ENCODE data around the gene SLC44A3. TPM values are rescaled to one million over a fixed set of nuclear protein-coding genes. Genes with fewer than 3 reads are reported as not detected.

Gene SLC44A3
- total and polyA plus RNA-seq, 2 of the 13 experiments (the other 11 are each of a cell fraction or from before 2014, with no cell fraction given): 6.8 to 14.1 TPM

DNA sequence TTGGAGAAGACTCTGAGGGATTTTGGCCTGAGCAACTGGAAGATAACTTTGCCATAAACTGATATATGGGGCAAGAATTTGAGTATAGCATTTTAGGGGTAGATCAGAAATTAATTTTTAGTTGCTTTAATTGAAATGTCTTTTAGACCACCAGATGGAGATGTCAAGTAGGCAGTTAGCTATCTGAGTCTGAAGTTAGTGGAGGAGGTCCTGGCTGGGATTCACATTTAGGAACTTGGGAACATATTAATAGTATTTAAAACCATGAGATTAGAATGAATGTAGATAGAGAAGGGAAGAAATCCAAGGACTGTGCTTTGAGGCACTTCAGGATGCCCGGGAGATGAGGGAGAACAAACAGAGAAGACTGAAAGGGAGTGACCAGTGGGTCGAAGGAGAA, 32.6 kb downstream of the SLC44A3 start (continued):
- TF ChIP-seq ZNF629 (CRISPR knock-in tag; conservative IDR thresholded peaks at IDR 0.05): no peak
- no peak for TF ChIP-seq ZNF44 (CRISPR knock-in tag; IDR thresholded peaks at IDR 0.05)
- TF ChIP-seq RCOR2 (CRISPR knock-in tag; IDR thresholded peaks at IDR 0.05): no peak

DNA sequence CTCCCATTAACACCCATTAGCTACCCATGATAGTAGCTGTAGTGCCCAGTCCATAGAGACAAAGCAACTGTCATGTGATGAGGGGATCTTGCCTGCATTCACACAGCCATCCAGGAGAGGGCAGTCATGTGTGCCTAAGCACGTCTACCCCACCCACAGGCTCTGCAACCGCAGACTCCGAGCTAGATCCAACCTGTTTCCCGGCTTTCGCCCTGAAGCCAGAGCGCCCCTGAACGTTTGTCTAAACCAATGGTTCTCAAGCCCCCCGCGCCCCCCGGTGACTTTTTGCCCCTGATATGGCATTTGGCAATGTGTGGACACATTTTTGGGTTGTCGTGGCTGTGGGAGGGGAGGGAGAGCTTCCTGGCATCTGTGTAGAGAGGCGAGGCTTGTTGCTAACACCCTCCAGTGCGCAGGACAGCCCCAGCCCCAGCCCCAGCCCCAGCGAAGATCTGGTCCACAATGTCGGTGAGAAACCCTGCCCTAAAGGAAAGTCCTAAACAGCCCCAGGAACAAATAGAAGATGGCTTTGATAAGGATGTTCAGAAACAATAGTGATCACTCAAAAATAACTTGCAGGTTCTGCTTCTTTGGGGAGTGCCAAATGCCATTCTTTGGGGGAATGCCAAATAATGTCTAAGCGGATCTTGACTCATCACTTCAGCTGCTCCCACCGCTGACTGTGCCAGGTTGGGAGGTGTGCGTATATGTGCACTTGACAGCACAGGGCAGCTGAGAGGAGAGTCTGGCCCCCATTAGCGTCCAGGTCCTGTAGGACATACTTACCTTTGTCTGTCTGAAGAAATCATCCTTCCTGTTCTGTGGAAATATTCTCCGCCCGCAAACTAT, 34.5 kb downstream of the SLC44A3 start:
- Histone ChIP-seq H3K4me1 (ENCODE audit: insufficient read depth, low read length) (peaks cover 15% of the 10 kb centered on the region), H3K27ac (ENCODE audit: extremely low read length, insufficient read depth, low read length) (no peak overlapping the region), H3K4me2 (ENCODE audit: low read depth, low read length) (peak overlapping the region; percentile 82), H3K4me3 (replicated peaks in 1 of 3; ENCODE audit: insufficient read depth in 1 of 3, low read depth in 2 of 3, low read length in 3 of 3) (peak overlapping the region in 1 of 3 experiments; percentile 60; a peak in 1 of 6 replicates), H3K36me3 (replicated peaks in 1 of 2; ENCODE audit: control insufficient read depth in 1 of 2, insufficient read depth in 2 of 2, low read length in 2 of 2) (0 out of 5 replicates have a peak, but pooled peaks cover 0 to 3% of the 10 kb centered on the region in 2 experiments), H3K9me3 (ENCODE audit: low read length) (no peaks in the 10 kb centered on the region), H2AFZ (ENCODE audit: low read length) (no peak overlapping the region), H3K27me3 (ENCODE audit: control insufficient read depth in 1 of 2, insufficient read depth in 2 of 2, low read length in 2 of 2) (no peaks in the 10 kb centered on the region), H4K20me1 (ENCODE audit: insufficient read depth, low read length) (no peaks in the 10 kb centered on the region), H3K9ac (ENCODE audit: insufficient read depth, low read depth, low read length) (no peak overlapping the region), H3K79me2 (ENCODE audit: insufficient read depth, low read length) (no peaks in the 10 kb centered on the region)
- intact Hi-C loops (cut with micrococcal nuclease; ENCODE audit: unreplicated experiment): loop anchor here (1.0 to 2.0 kb wide), 3 partner anchors 73 to 380 kb away; partner anchors contain the start of genes CNN3 and RWDD3
- peak; percentile 74 for DNase-seq (ENCODE audit: low spot score)
- in situ Hi-C loops (cut with HindIII; ENCODE audit: extremely low pct_ligation_motif_present, low pct_unique_long_range_greater_than_20kb): loop anchor here (5.0 to 25.0 kb wide), 2 partner anchors 188 to 383 kb away; partner anchors contain the start of gene RWDD3
- POLR2A ChIA-PET: interaction anchor here (0.7 to 2.0 kb wide), 9 partner anchors 8 to 379 kb away, joined by 3 to 8 read pairs (median 4); partner anchors contain the start of genes CNN3 and RWDD3
- FAIRE-seq: peak; percentile 96
- WGBS (ENCODE audit: low lambda C conversion rate): 47% methylated on average over 21 of the region's 21 CpGs
- BruUV-seq (replicated peaks): no TSS peak
- CTCF ChIA-PET (ENCODE audit: low intra/inter-chr PET ratio, low total read pairs): interaction anchor here (0.6 to 4.9 kb wide), 4 partner anchors 73 to 192 kb away, joined by 3 to 120 read pairs (median 4); no protein-coding TSS in a partner anchor
- ATAC-seq: peak; percentile 99
- no peak for TF ChIP-seq NONO (IDR thresholded peaks at IDR 0.05)
- 0 out of 2 replicates have a peak, but pooled peaks have one; percentile 12 for TF ChIP-seq NONO (CRISPR knock-in tag; conservative IDR thresholded peaks at IDR 0.05)
- TF ChIP-seq, protein P1, sequence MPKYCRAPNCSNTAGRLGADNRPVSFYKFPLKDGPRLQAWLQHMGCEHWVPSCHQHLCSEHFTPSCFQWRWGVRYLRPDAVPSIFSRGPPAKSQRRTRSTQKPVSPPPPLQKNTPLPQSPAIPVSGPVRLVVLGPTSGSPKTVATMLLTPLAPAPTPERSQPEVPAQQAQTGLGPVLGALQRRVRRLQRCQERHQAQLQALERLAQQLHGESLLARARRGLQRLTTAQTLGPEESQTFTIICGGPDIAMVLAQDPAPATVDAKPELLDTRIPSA (CRISPR knock-in tag; IDR thresholded peaks at IDR 0.05; ENCODE audit: borderline replicate concordance): no peak
- TF ChIP-seq, protein P2, sequence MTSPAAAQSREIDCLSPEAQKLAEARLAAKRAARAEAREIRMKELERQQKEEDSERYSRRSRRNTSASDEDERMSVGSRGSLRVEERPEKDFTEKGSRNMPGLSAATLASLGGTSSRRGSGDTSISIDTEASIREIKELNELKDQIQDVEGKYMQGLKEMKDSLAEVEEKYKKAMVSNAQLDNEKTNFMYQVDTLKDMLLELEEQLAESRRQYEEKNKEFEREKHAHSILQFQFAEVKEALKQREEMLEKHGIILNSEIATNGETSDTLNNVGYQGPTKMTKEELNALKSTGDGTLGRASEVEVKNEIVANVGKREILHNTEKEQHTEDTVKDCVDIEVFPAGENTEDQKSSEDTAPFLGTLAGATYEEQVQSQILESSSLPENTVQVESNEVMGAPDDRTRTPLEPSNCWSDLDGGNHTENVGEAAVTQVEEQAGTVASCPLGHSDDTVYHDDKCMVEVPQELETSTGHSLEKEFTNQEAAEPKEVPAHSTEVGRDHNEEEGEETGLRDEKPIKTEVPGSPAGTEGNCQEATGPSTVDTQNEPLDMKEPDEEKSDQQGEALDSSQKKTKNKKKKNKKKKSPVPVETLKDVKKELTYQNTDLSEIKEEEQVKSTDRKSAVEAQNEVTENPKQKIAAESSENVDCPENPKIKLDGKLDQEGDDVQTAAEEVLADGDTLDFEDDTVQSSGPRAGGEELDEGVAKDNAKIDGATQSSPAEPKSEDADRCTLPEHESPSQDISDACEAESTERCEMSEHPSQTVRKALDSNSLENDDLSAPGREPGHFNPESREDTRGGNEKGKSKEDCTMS (CRISPR knock-in tag; conservative IDR thresholded peaks at IDR 0.05): no peak
- TF ChIP-seq, protein P3, sequence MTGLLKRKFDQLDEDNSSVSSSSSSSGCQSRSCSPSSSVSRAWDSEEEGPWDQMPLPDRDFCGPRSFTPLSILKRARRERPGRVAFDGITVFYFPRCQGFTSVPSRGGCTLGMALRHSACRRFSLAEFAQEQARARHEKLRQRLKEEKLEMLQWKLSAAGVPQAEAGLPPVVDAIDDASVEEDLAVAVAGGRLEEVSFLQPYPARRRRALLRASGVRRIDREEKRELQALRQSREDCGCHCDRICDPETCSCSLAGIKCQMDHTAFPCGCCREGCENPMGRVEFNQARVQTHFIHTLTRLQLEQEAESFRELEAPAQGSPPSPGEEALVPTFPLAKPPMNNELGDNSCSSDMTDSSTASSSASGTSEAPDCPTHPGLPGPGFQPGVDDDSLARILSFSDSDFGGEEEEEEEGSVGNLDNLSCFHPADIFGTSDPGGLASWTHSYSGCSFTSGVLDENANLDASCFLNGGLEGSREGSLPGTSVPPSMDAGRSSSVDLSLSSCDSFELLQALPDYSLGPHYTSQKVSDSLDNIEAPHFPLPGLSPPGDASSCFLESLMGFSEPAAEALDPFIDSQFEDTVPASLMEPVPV (CRISPR knock-in tag; IDR thresholded peaks at IDR 0.05): no peak
- TF ChIP-seq TAF1 (CRISPR knock-in tag; IDR thresholded peaks at IDR 0.05): no peak
- 0 out of 2 replicates have a peak, but pooled peaks have one; percentile 45 for TF ChIP-seq RFXANK (CRISPR knock-in tag; IDR thresholded peaks at IDR 0.05)
- peak; percentile 29; the same call in 1 of the 2 replicates for TF ChIP-seq YEATS2 (CRISPR knock-in tag; IDR thresholded peaks at IDR 0.05; ENCODE audit: borderline replicate concordance)
- peak; percentile 13; the same call in 1 of the 2 replicates for TF ChIP-seq MYC (CRISPR knock-in tag; IDR thresholded peaks at IDR 0.05; ENCODE audit: borderline replicate concordance)
- no peak for TF ChIP-seq GATA4 (IDR thresholded peaks at IDR 0.05; ENCODE audit: borderline replicate concordance, low read depth)
- 0 out of 2 replicates have a peak, but pooled peaks have one; percentile 15 for TF ChIP-seq SOX5 (CRISPR knock-in tag; IDR thresholded peaks at IDR 0.05; ENCODE audit: borderline replicate concordance)
- TF ChIP-seq, protein P4, sequence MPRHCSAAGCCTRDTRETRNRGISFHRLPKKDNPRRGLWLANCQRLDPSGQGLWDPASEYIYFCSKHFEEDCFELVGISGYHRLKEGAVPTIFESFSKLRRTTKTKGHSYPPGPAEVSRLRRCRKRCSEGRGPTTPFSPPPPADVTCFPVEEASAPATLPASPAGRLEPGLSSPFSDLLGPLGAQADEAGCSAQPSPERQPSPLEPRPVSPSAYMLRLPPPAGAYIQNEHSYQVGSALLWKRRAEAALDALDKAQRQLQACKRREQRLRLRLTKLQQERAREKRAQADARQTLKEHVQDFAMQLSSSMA (CRISPR knock-in tag; IDR thresholded peaks at IDR 0.05): 0 out of 2 replicates have a peak, but pooled peaks have one; percentile 33
- no peak for TF ChIP-seq ZNF841 (CRISPR knock-in tag; IDR thresholded peaks at IDR 0.05; ENCODE audit: borderline replicate concordance)

Data from HepG2 (cell line).